Testis (tissue), 3 donors: ENCODE results near the gene BIN2. TPM values are rescaled to one million over a fixed set of nuclear protein-coding genes. Genes with fewer than 3 reads are reported as not detected.
"Not testable (repeated sequence)": the region's sequence is repeated elsewhere in the genome, so short reads cannot be mapped to it uniquely, and the experiment has no call there.

ENCODE experiments used
- DNase-seq: peaks from one replicate; pipeline ENCODE4 v3.0.0-alpha.2; 2019
- H3K27ac ChIP-seq, 2 donors: fragments of 200-600 bp; sonication (generic); one replicate each; pipeline ENCODE4 v1.5.1; 2019
- H3K27me3 ChIP-seq: fragments of 200-600 bp; sonication (generic); one replicate; pipeline ENCODE4 v1.5.1; 2019
- H3K36me3 ChIP-seq: fragments of 200-600 bp; sonication (generic); one replicate; pipeline ENCODE4 v1.5.1; 2017; ENCODE audit warnings: low read depth; ENCODE audit errors: missing control alignments
- H3K4me1 ChIP-seq: fragments of 200-600 bp; sonication (generic); one replicate; pipeline ENCODE4 v1.5.1; 2019
- H3K4me3 ChIP-seq, 2 donors: fragments of 200-600 bp; sonication (generic); one replicate each; pipeline ENCODE4 v1.5.1; 2017 to 2019
- H3K9me3 ChIP-seq: fragments of 200-600 bp; sonication (generic); one replicate; pipeline ENCODE4 v1.5.1; 2017
- CTCF ChIP-seq, 3 experiments: fragments of 450-650 bp in 2 of 3; fragments of 200-600 bp in 1 of 3; sonication (generic) in 1 of 3; IDR thresholded peaks; one replicate each; pipeline ENCODE4 v1.5.1; 2016 to 2019; ENCODE audit warnings: antibody characterized with exemption in 3 of 3, mild to moderate bottlenecking in 2 of 3, moderate library complexity in 1 of 3
- POLR2A ChIP-seq: fragments of 450-650 bp; IDR thresholded peaks from one replicate; pipeline ENCODE4 v1.6.1; 2017; ENCODE audit warnings: antibody characterized with exemption, mild to moderate bottlenecking, moderate library complexity
- WGBS, 2 donors: methylation state at CpG; one replicate each; pipeline ENCODE4 v1.1.5; 2018; 5-methylcytosine and 5-hydroxymethylcytosine counted together
- intact Hi-C: fragments of 100-400 bp; cut with DNase I; formaldehyde crosslinking; loops from one replicate; pipeline ENCODE4 v1.15.1; 2023; ENCODE audit warnings: low total_unique reads
- polyA plus RNA-seq: library from polyadenylated mRNA; stranded (reverse); fragments of 350-450 nt; fragmentation: Illumina TruSeq; extraction: RNeasy Lipid Tissue Mini Kit (QIAGEN cat#74804); gene quantifications from one replicate; pipeline ENCODE4 v1.2.3, GENCODE V29; 2014; ENCODE audit warnings: low read depth, low replicate concordance; ENCODE audit not compliant: insufficient read depth
- total RNA-seq, 2 donors: library from RNA; depleted of rRNA; stranded (reverse); fragments of >200 nt; gene quantifications; one replicate each; pipeline ENCODE4 v1.2.3, GENCODE V29; 2016

The BIN2 gene
- total and polyA plus RNA-seq, 3 donors from 2014 or later, result 10.9 to 29.6 (median 13.4) TPM

- WGBS, 2 donors, result 64 to 70% methylated on average over 1 of the region's 1 CpG
- Histone ChIP-seq H3K4me1 (no peaks in the 10 kb centered on the region), H3K36me3 (no peaks in the 10 kb centered on the region), H3K27ac (no peak overlapping the region), H3K27me3 (no peaks in the 10 kb centered on the region), H3K9me3 (no peaks in the 10 kb centered on the region), H3K4me3 (no peak overlapping the region)
- no peak for DNase-seq
- intact Hi-C loops, result no loop called here
- TF ChIP-seq CTCF (IDR thresholded peaks at IDR 0.05), result no peak
- no peak for TF ChIP-seq POLR2A
These were observed 38.1 kb downstream of the BIN2 start for GRCh38 chr12:51285843-51286242.

GRCh38 chr12:51281202-51281924 is 42.6 kb downstream of the BIN2 start:
- H3K27me3 ChIP-seq, result no peaks in the 10 kb centered on the region
- WGBS, 2 donors, result 91 to 95% methylated on average over 4 of the region's 4 CpGs
- no peaks in the 10 kb centered on the region for H3K9me3 ChIP-seq
- no peaks in the 10 kb centered on the region for H3K36me3 ChIP-seq
- H3K27ac ChIP-seq, result no peak overlapping the region
- intact Hi-C loops, result no loop called here
- no peaks in the 10 kb centered on the region for H3K4me1 ChIP-seq
- no peak for TF ChIP-seq CTCF (IDR thresholded peaks at IDR 0.05)
- no peak for TF ChIP-seq POLR2A
- no peak for DNase-seq
- no peak overlapping the region for H3K4me3 ChIP-seq

GRCh38 chr12:51275088-51275487 is 48.9 kb downstream of the BIN2 start:
- H3K27ac ChIP-seq, result no peak overlapping the region
- no peaks in the 10 kb centered on the region for H3K4me1 ChIP-seq
- DNase-seq, result no peak
- no peaks in the 10 kb centered on the region for H3K36me3 ChIP-seq
- intact Hi-C loops, result no loop called here
- TF ChIP-seq CTCF (IDR thresholded peaks at IDR 0.05) (no peak), POLR2A (no peak)
- H3K4me3 ChIP-seq, result no peak overlapping the region
- no peaks in the 10 kb centered on the region for H3K27me3 ChIP-seq
- no peaks in the 10 kb centered on the region for H3K9me3 ChIP-seq
- WGBS, 2 donors, result 77 to 89% methylated on average over 1 of the region's 1 CpG

GRCh38 chr12:51272810-51273209 is 51.2 kb downstream of the BIN2 start:
- DNase-seq, H3K9me3 ChIP-seq, intact Hi-C loops, H3K4me1 ChIP-seq, H3K36me3 ChIP-seq, H3K27me3 ChIP-seq, H3K27ac ChIP-seq, H3K4me3 ChIP-seq: not testable (repeated sequence)
- 95 to 96% methylated on average over 7 of the region's 7 CpGs for WGBS, 2 donors

GRCh38 chr12:51270951-51271518 is 52.9 kb downstream of the BIN2 start:
- Histone ChIP-seq H3K9me3 (no peaks in the 10 kb centered on the region), H3K4me3 (peak overlapping the region; percentile 78 to 83), H3K4me1 (no peaks in the 10 kb centered on the region), H3K27me3 (no peaks in the 10 kb centered on the region), H3K27ac (no peak overlapping the region), H3K36me3 (no peaks in the 10 kb centered on the region)
- TF ChIP-seq CTCF (IDR thresholded peaks at IDR 0.05), result no peak
- no peak for TF ChIP-seq POLR2A
- intact Hi-C loops, result no loop called here
- no peak for DNase-seq
- 36 to 56% methylated on average over 9 of the region's 9 CpGs for WGBS, 2 donors
